ENCODE data around the gene MAPK12. TPM values are rescaled to one million over a fixed set of nuclear protein-coding genes. Genes with fewer than 3 reads are reported as not detected.
"Not testable (repeated sequence)": the region's sequence is repeated elsewhere in the genome, so short reads cannot be mapped to it uniquely, and the experiment has no call there.

MAPK12 gene
- total RNA-seq, 2 experiments from 2014 or later, result 9.1 to 9.7 TPM

GRCh38 chr22:50207383-50208140 is 53.9 kb downstream of the MAPK12 start:
- peaks cover 21% of the 10 kb centered on the region for H3K36me3 Mint-ChIP-seq
- intact Hi-C loops (cut with micrococcal nuclease), result loop anchor here (5.0 kb wide), 1 partner anchor 440 kb away; no protein-coding TSS in a partner anchor
- ChIA-PET CTCF (interaction anchor here (1.5 to 4.6 kb wide), 4 partner anchors 16 to 277 kb away, joined by 3 to 40 read pairs (median 6); no protein-coding TSS in a partner anchor), POLR2A (no interaction called here)
- peaks cover 18% of the 10 kb centered on the region for H3K4me1 Mint-ChIP-seq (ENCODE audit: low read depth)
- DNase-seq, result no peak
- no peaks in the 10 kb centered on the region for H3K9me3 Mint-ChIP-seq
- H3K27ac Mint-ChIP-seq, result no peak overlapping the region
- H3K4me3 Mint-ChIP-seq, result no peak overlapping the region
- H3K27me3 Mint-ChIP-seq, result no peaks in the 10 kb centered on the region

DNA sequence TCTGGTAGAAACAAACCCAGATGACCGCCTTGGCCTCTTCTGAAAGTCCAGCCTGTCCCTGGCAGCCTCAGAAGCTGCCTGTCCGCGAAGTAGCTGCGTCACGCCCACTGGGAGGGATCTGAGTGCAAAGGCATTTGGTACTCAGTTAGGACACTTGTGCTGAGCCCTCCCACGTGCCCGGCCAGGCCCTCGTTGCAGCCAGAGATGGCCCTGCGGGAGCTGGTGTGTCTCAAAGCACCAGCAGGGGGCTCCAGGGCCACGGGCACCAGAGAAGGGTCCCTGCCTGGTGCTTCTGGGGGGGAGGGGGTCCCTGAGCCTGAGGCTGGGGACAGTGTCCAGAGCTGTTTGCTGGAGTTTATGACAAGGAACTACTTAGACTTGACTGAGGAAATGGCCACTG is 54.9 kb downstream of the MAPK12 start:
- DNase-seq, result no peak
- Mint-ChIP-seq H3K27ac (no peak overlapping the region), H3K4me1 (ENCODE audit: low read depth) (peaks cover 24% of the 10 kb centered on the region), H3K9me3 (no peaks in the 10 kb centered on the region), H3K27me3 (no peaks in the 10 kb centered on the region), H3K4me3 (no peak overlapping the region), H3K36me3 (peaks cover 18% of the 10 kb centered on the region)
- ChIA-PET POLR2A (interaction anchor here (0.6 kb wide), 1 partner anchor 70 kb away, joined by 4 read pairs; no protein-coding TSS in a partner anchor), CTCF (interaction anchor here (0.9 to 4.6 kb wide), 7 partner anchors 15 to 176 kb away, joined by 3 to 40 read pairs (median 4); no protein-coding TSS in a partner anchor)
- intact Hi-C loops (cut with micrococcal nuclease), result loop anchor here (5.0 kb wide), 1 partner anchor 439 kb away; no protein-coding TSS in a partner anchor

GRCh38 chr22:50205781-50206569 is 55.5 kb downstream of the MAPK12 start:
- intact Hi-C loops (cut with micrococcal nuclease), result loop anchor here (5.0 kb wide), 1 partner anchor 439 kb away; no protein-coding TSS in a partner anchor
- Mint-ChIP-seq H3K36me3 (peaks cover 18% of the 10 kb centered on the region), H3K27ac (no peak overlapping the region), H3K4me3 (no peak overlapping the region), H3K9me3 (no peaks in the 10 kb centered on the region), H3K4me1 (ENCODE audit: low read depth) (peaks cover 20% of the 10 kb centered on the region), H3K27me3 (no peaks in the 10 kb centered on the region)
- POLR2A ChIA-PET, result interaction anchor here (0.6 kb wide), 1 partner anchor 69 kb away, joined by 4 read pairs; no protein-coding TSS in a partner anchor
- DNase-seq, result no peak
- CTCF ChIA-PET, result interaction anchor here (0.9 to 4.6 kb wide), 7 partner anchors 14 to 176 kb away, joined by 3 to 40 read pairs (median 4); no protein-coding TSS in a partner anchor

DNA sequence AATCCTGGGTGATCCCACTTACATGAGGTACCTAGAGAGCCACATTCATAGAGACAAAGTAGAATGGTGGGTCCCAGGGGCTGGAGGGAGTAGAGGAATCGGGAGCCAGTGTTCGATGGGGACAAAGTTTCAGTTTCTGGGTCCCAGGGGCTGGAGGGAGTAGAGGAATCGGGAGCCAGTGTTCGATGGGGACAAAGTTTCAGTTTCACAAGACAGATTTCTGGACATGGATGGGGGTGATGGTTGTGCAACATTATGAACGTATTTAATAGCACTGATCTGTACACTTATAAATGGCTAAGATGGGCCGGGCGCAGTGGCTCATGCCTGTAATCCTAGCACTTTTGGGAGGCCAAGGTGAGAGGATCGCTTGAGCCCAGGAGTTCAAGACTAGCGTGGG is 56.5 kb downstream of the MAPK12 start:
- not testable (repeated sequence) for H3K27ac Mint-ChIP-seq, DNase-seq, H3K27me3 Mint-ChIP-seq, H3K4me3 Mint-ChIP-seq, H3K9me3 Mint-ChIP-seq
- intact Hi-C loops (cut with micrococcal nuclease), result loop anchor here (5.0 kb wide), 1 partner anchor 438 kb away; no protein-coding TSS in a partner anchor
- peaks cover 20% of the 10 kb centered on the region for H3K4me1 Mint-ChIP-seq (ENCODE audit: low read depth)
- POLR2A ChIA-PET, result interaction anchor here (0.6 to 0.7 kb wide), 2 partner anchors 211 to 242 kb away, joined by 3 to 4 read pairs; no protein-coding TSS in a partner anchor
- peaks cover 18% of the 10 kb centered on the region for H3K36me3 Mint-ChIP-seq
- CTCF ChIA-PET, result interaction anchor here (0.6 to 4.6 kb wide), 3 partner anchors 14 to 63 kb away, joined by 3 to 40 read pairs (median 5); no protein-coding TSS in a partner anchor

DNA sequence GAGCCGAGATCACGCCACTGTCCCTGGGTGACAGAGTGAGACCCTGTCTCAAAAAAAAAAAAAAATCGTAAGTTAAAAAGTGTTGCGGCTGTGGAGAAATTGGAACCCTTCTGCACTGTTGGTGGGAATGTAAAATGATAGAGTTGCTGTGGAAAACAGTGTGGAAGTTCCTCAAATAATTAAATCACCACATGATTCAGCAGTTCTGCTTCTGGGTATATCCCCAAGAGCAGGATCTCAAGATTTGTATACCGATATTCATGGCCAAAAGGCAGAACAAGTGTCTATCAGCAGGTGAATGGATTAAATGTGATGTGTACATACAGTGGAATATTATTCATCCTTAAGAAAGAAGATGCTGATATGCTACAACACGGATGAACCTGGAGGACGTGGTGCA is 56.9 kb downstream of the MAPK12 start:
- no peaks in the 10 kb centered on the region for H3K27me3 Mint-ChIP-seq
- DNase-seq, result no peak
- CTCF ChIA-PET, result interaction anchor here (0.6 kb wide), 1 partner anchor 14 kb away, joined by 5 read pairs; no protein-coding TSS in a partner anchor
- intact Hi-C loops (cut with micrococcal nuclease), result no loop called here
- no peak overlapping the region for H3K4me3 Mint-ChIP-seq
- H3K36me3 Mint-ChIP-seq, result peaks cover 16% of the 10 kb centered on the region
- peaks cover 19% of the 10 kb centered on the region for H3K4me1 Mint-ChIP-seq (ENCODE audit: low read depth)
- POLR2A ChIA-PET, result interaction anchor here (0.6 to 0.7 kb wide), 2 partner anchors 211 to 242 kb away, joined by 3 to 4 read pairs; no protein-coding TSS in a partner anchor
- H3K9me3 Mint-ChIP-seq, result no peaks in the 10 kb centered on the region
- H3K27ac Mint-ChIP-seq, result no peak overlapping the region

- DNase-seq, result no peak
- POLR2A ChIA-PET, result no interaction called here
- intact Hi-C loops (cut with micrococcal nuclease), result no loop called here
- H3K27ac Mint-ChIP-seq, result no peak overlapping the region
- no peak overlapping the region for H3K4me3 Mint-ChIP-seq
- no peaks in the 10 kb centered on the region for H3K9me3 Mint-ChIP-seq
- CTCF ChIA-PET, result interaction anchor here (0.8 to 1.1 kb wide), 2 partner anchors 39 to 54 kb away, joined by 3 to 4 read pairs; no protein-coding TSS in a partner anchor
- H3K4me1 Mint-ChIP-seq (ENCODE audit: low read depth), result peaks cover 22% of the 10 kb centered on the region
- H3K36me3 Mint-ChIP-seq, result peaks cover 16% of the 10 kb centered on the region
- no peaks in the 10 kb centered on the region for H3K27me3 Mint-ChIP-seq
Measured at GRCh38 chr22:50203288-50203687, 58.2 kb downstream of the MAPK12 start.

Other genes starting within 250 kb of the MAPK12 start
- 1 to 10 TPM in 1 of 2 experiments, under 1 TPM in 1; 0.73 to 1.1 TPM for gene IL17REL, start 248.9 kb downstream of the MAPK12 start, total RNA-seq
- not detected for gene TTLL8, start 203.4 kb downstream of the MAPK12 start, total RNA-seq
- gene MLC1, start 176.3 kb downstream of the MAPK12 start, total RNA-seq, result not detected
- gene MOV10L1, start 171.7 kb downstream of the MAPK12 start, total RNA-seq, result not detected
- 1 to 10 TPM; 3.3 to 3.5 TPM for gene PANX2, start 91.0 kb downstream of the MAPK12 start, total RNA-seq
- 10 to 100 TPM; 88.6 to 89.2 TPM for gene TRABD, start 75.8 kb downstream of the MAPK12 start, total RNA-seq
- gene SELENOO, start 60.7 kb downstream of the MAPK12 start, total RNA-seq, result 10 to 100 TPM; 18.8 to 19.7 TPM
- 10 to 100 TPM; 41.4 to 43.8 TPM for gene TUBGCP6, start 16.7 kb downstream of the MAPK12 start, total RNA-seq
- gene HDAC10, start 10.4 kb downstream of the MAPK12 start, total RNA-seq, result 10 to 100 TPM; 46.1 to 47.6 TPM
- 10 to 100 TPM; 23.1 to 24.6 TPM for gene MAPK11, start 8.7 kb upstream of the MAPK12 start, total RNA-seq
- gene PLXNB2, start 46.0 kb upstream of the MAPK12 start, total RNA-seq, result 1 to 10 TPM; 6.3 to 8.3 TPM
- gene DENND6B, start 65.3 kb upstream of the MAPK12 start, total RNA-seq, result 1 to 10 TPM; 3.5 to 3.6 TPM
- 10 to 100 TPM; 41.2 to 41.7 TPM for gene PPP6R2, start 81.6 kb upstream of the MAPK12 start, total RNA-seq
- 100 to 1,000 TPM; 110 to 112 TPM for gene SBF1, start 213.4 kb upstream of the MAPK12 start, total RNA-seq
- gene ADM2, start 219.9 kb upstream of the MAPK12 start, total RNA-seq, result 1 to 10 TPM; 7.3 to 7.4 TPM
- gene MIOX, start 225.2 kb upstream of the MAPK12 start, total RNA-seq, result under 1 TPM; 0.39 to 0.59 TPM
- gene LMF2, start 246.0 kb upstream of the MAPK12 start, total RNA-seq, result 10 to 100 TPM; 62.1 to 63.8 TPM
- 100 to 1,000 TPM; 134 to 138 TPM for gene NCAPH2, start 246.5 kb upstream of the MAPK12 start, total RNA-seq

Measured in activated CD4-positive, alpha-beta memory T cell treated with anti-CD3 and anti-CD28 coated beads for 36 hours (primary cell).